Brain microvascular endothelial cell (primary cell): ENCODE measurements around the gene PPP1R1B.
A peak's percentile ranks its signal among the peaks of the same experiment; 100 is the strongest.

ENCODE experiments used
- DNase-seq: peaks from one replicate; pipeline ENCODE4 v3.0.0-alpha.2; 2020
- H3K27ac ChIP-seq: fragments of 250-450 bp; sonication (Bioruptor Pico); 2 replicates; pipeline ENCODE4 v1.5.1; 2020; ENCODE audit warnings: mild to moderate bottlenecking, moderate library complexity
- H3K27me3 ChIP-seq: fragments of 250-450 bp; sonication (Bioruptor Pico); replicated peaks from 2 replicates; pipeline ENCODE4 v1.5.1; 2020; ENCODE audit warnings: mild to moderate bottlenecking
- H3K36me3 ChIP-seq: fragments of 250-450 bp; sonication (Bioruptor Pico); replicated peaks from 2 replicates; pipeline ENCODE4 v1.5.1; 2020; ENCODE audit warnings: mild to moderate bottlenecking
- H3K4me3 ChIP-seq: 2 replicates; pipeline ENCODE4 v1.5.1; 2011; ENCODE audit warnings: low read depth, mild to moderate bottlenecking, control low read depth, low read length, moderate library complexity
- in situ Hi-C: cut with HindIII; loops from 2 replicates; pipeline ENCODE4 v1.10.0; 2017; ENCODE audit warnings: low sequenced_read_pairs, low pct_ligation_motif_present
- TF ChIP-seq, protein P1 (sequence below): IDR thresholded peaks from 2 replicates; pipeline ENCODE4 v1.5.1; 2011; ENCODE audit warnings: low read depth, mild to moderate bottlenecking, moderate library complexity, low read length, control low read depth, inconsistent platforms; ENCODE audit errors: missing control alignments

Gene PPP1R1B

GRCh38 chr17:39641097-39641496 lies 14.3 kb downstream of the PPP1R1B start:
- DNase-seq: no peak
- no peaks in the 10 kb centered on the region for H3K27me3 ChIP-seq
- in situ Hi-C loops: no loop called here
- H3K27ac ChIP-seq: no peak overlapping the region
- H3K4me3 ChIP-seq: no peak overlapping the region
- H3K36me3 ChIP-seq: no peaks in the 10 kb centered on the region
- TF ChIP-seq, protein P1, sequence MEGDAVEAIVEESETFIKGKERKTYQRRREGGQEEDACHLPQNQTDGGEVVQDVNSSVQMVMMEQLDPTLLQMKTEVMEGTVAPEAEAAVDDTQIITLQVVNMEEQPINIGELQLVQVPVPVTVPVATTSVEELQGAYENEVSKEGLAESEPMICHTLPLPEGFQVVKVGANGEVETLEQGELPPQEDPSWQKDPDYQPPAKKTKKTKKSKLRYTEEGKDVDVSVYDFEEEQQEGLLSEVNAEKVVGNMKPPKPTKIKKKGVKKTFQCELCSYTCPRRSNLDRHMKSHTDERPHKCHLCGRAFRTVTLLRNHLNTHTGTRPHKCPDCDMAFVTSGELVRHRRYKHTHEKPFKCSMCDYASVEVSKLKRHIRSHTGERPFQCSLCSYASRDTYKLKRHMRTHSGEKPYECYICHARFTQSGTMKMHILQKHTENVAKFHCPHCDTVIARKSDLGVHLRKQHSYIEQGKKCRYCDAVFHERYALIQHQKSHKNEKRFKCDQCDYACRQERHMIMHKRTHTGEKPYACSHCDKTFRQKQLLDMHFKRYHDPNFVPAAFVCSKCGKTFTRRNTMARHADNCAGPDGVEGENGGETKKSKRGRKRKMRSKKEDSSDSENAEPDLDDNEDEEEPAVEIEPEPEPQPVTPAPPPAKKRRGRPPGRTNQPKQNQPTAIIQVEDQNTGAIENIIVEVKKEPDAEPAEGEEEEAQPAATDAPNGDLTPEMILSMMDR: no peak

- Histone ChIP-seq H3K27me3 (no peaks in the 10 kb centered on the region), H3K27ac (no peak overlapping the region), H3K4me3 (no peak overlapping the region), H3K36me3 (no peaks in the 10 kb centered on the region)
- TF ChIP-seq, protein P1: no peak
- in situ Hi-C loops: no loop called here
- DNase-seq: no peak
Observed at GRCh38 chr17:39641883-39642282, 15.1 kb downstream of the PPP1R1B start.

GRCh38 chr17:39642291-39643074 lies 15.7 kb downstream of the PPP1R1B start:
- no peaks in the 10 kb centered on the region for H3K36me3 ChIP-seq
- TF ChIP-seq, protein P1: no peak
- in situ Hi-C loops: no loop called here
- no peak overlapping the region for H3K27ac ChIP-seq
- H3K4me3 ChIP-seq: no peak overlapping the region
- H3K27me3 ChIP-seq: no peaks in the 10 kb centered on the region
- no peak for DNase-seq

- TF ChIP-seq, protein P1: no peak
- Histone ChIP-seq H3K4me3 (no peak overlapping the region), H3K36me3 (no peaks in the 10 kb centered on the region), H3K27ac (no peak overlapping the region), H3K27me3 (no peaks in the 10 kb centered on the region)
- in situ Hi-C loops: no loop called here
- DNase-seq: peak; percentile 12
Observed at GRCh38 chr17:39643271-39643670, 16.5 kb downstream of the PPP1R1B start.

- in situ Hi-C loops: no loop called here
- TF ChIP-seq, protein P1: no peak
- H3K27ac ChIP-seq: no peak overlapping the region
- no peaks in the 10 kb centered on the region for H3K36me3 ChIP-seq
- H3K27me3 ChIP-seq: no peaks in the 10 kb centered on the region
- DNase-seq: no peak
- H3K4me3 ChIP-seq: no peak overlapping the region
Observed at GRCh38 chr17:39647256-39647655, 20.5 kb downstream of the PPP1R1B start.
